ENCODE data around the gene TCEAL7.

Gene TCEAL7

DNA sequence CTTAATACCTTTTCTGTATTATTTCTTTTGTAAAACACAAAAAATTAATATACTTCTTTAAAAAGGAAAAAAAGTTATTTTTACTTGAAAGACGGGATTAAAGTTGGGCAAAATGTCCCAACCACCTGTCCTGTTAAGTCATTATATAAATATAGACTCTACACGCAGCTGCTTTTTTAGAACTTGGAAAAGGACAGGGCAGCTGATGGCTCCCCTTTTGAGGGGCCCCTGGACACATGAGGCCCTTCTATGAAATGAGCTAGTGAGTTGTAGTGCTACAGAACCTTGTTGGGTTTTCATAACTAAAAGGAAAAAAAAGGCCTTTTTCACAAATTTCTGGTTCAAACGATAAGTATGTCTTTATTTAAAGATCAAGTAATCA lies 18.6 kb upstream of the TCEAL7 start:
- TF ChIP-seq, protein P1, sequence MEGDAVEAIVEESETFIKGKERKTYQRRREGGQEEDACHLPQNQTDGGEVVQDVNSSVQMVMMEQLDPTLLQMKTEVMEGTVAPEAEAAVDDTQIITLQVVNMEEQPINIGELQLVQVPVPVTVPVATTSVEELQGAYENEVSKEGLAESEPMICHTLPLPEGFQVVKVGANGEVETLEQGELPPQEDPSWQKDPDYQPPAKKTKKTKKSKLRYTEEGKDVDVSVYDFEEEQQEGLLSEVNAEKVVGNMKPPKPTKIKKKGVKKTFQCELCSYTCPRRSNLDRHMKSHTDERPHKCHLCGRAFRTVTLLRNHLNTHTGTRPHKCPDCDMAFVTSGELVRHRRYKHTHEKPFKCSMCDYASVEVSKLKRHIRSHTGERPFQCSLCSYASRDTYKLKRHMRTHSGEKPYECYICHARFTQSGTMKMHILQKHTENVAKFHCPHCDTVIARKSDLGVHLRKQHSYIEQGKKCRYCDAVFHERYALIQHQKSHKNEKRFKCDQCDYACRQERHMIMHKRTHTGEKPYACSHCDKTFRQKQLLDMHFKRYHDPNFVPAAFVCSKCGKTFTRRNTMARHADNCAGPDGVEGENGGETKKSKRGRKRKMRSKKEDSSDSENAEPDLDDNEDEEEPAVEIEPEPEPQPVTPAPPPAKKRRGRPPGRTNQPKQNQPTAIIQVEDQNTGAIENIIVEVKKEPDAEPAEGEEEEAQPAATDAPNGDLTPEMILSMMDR (IDR thresholded peaks at IDR 0.05; ENCODE audit: insufficient read depth, low read length, poor library complexity, severe bottlenecking): no peak
- H3K27me3 ChIP-seq (replicated peaks; ENCODE audit: control insufficient read depth, insufficient read depth, low read length): no peaks in the 10 kb centered on the region
- H3K36me3 ChIP-seq (ENCODE audit: control insufficient read depth, insufficient read depth, low read length): no peaks in the 10 kb centered on the region
- no peak for DNase-seq (ENCODE audit: extremely low read depth, insufficient read length)
- H3K4me3 ChIP-seq (replicated peaks; ENCODE audit: low read depth, low read length): no peak overlapping the region

DNA sequence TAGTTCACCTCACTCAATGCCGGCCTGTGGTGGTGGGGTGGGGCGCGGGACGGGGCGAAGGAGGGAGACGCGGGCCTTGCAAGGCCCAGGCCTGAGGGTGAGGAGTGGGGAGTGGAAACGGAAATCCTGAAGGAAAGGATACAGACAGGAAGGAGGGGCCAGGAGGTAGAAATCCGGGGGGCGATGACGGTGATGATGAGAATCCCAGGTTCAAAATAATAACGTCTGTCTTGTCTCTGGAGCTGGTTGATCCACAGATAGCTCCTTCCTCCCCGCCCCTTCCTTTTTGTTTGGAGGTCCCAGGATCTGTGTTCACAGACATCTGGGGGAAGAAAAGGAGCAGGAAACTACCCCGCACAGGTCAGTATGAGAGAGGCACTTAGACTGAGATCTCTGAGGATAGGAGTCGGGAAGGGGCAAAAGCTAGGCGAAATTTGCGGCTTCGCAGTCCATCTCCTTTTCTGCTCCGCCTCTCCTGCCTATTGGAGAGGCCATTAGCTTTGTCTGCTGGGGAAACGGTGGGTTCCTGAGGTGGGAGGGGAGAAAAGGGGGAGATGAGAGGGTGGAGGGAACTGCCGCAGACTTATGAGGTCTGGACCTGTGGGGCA lies 746 bp downstream of the TCEAL7 start:
- no peaks in the 10 kb centered on the region for H3K36me3 ChIP-seq (ENCODE audit: control insufficient read depth, insufficient read depth, low read length)
- TF ChIP-seq, protein P1 (IDR thresholded peaks at IDR 0.05; ENCODE audit: insufficient read depth, low read length, poor library complexity, severe bottlenecking): no peak
- no peaks in the 10 kb centered on the region for H3K27me3 ChIP-seq (replicated peaks; ENCODE audit: control insufficient read depth, insufficient read depth, low read length)
- no peak for DNase-seq (ENCODE audit: extremely low read depth, insufficient read length)
- H3K4me3 ChIP-seq (replicated peaks; ENCODE audit: low read depth, low read length): no peak overlapping the region

DNA sequence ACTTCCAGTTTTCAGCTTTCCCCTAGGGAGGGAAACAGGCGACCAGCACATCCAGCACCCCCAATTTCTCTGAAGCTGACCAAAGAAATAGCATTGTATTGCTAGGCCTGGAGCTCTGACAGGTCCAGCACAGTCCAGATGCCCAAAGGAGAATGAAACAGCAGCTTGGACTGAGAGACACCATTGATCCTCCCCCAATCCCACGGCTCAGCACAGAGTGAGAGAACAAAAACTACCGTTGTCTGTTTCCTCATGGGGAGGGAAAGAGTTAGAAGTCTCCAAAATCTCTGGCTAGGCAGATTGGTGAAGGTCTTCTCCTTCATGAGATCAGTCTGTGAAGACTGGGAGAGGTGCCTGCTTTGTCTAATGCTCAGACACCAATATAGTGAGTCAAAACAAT lies 8.6 kb downstream of the TCEAL7 start:
- DNase-seq (ENCODE audit: extremely low read depth, insufficient read length): no peak
- H3K4me3 ChIP-seq (replicated peaks; ENCODE audit: low read depth, low read length): no peak overlapping the region
- H3K27me3 ChIP-seq (replicated peaks; ENCODE audit: control insufficient read depth, insufficient read depth, low read length): no peaks in the 10 kb centered on the region
- TF ChIP-seq, protein P1 (IDR thresholded peaks at IDR 0.05; ENCODE audit: insufficient read depth, low read length, poor library complexity, severe bottlenecking): no peak
- H3K36me3 ChIP-seq (ENCODE audit: control insufficient read depth, insufficient read depth, low read length): no peaks in the 10 kb centered on the region

DNA sequence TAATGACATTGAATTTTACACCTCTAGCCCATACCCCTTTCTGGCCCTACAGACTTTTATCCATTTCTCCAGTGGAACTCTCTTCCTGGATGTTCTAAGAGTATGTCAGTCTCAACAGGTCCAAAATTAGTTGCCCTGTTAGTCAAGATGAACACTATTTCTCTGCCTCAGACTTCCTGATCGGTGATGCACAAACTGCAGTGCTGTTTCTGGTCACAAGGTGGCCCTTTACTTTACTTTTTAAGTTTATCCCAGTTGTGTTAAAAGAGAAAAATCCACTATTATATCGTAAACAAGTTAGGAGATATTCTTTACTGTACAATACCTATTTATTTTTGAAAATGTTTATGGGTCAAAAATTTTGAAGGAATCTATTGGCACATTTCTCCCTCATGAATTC lies 13.1 kb downstream of the TCEAL7 start:
- TF ChIP-seq, protein P1 (IDR thresholded peaks at IDR 0.05; ENCODE audit: insufficient read depth, low read length, poor library complexity, severe bottlenecking): peak; percentile 68
- Histone ChIP-seq H3K36me3 (ENCODE audit: control insufficient read depth, insufficient read depth, low read length) (no peaks in the 10 kb centered on the region), H3K27me3 (replicated peaks; ENCODE audit: control insufficient read depth, insufficient read depth, low read length) (no peaks in the 10 kb centered on the region), H3K4me3 (replicated peaks; ENCODE audit: low read depth, low read length) (no peak overlapping the region)
- no peak for DNase-seq (ENCODE audit: extremely low read depth, insufficient read length)

DNA sequence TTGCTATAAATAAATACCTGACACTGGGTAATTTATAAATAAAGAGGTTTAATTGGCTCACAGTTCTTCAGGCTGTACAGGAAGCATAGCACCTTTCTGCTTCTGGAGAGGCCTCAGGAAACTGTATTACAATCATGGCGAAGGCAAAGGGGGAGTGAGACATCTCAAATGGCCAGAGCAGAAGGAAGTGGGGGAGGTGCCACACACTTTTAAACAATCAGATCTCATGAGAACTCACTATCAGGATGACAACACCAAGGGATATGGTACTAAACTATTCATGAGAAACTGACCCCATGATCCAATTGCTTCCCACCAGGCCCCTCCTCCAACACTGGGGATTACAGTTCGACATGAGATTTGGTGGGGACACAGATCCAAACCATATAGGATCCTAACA lies 14.6 kb downstream of the TCEAL7 start:
- Histone ChIP-seq H3K4me3 (replicated peaks; ENCODE audit: low read depth, low read length) (no peak overlapping the region), H3K36me3 (ENCODE audit: control insufficient read depth, insufficient read depth, low read length) (no peaks in the 10 kb centered on the region), H3K27me3 (replicated peaks; ENCODE audit: control insufficient read depth, insufficient read depth, low read length) (no peaks in the 10 kb centered on the region)
- TF ChIP-seq, protein P1 (IDR thresholded peaks at IDR 0.05; ENCODE audit: insufficient read depth, low read length, poor library complexity, severe bottlenecking): no peak
- no peak for DNase-seq (ENCODE audit: extremely low read depth, insufficient read length)
